Tibial nerve (tissue), 4 donors: Measurements from ENCODE around the gene SPON1. TPM values are rescaled to one million over a fixed set of nuclear protein-coding genes. Genes with fewer than 3 reads are reported as not detected.

ENCODE experiments used
- DNase-seq, 2 donors: peaks; one replicate each; pipeline ENCODE4 v3.0.0-alpha.2; 2019; ENCODE audit warnings: low spot score in 2 of 2
- H3K27ac ChIP-seq, 4 donors: fragments of 200-600 bp; sonication (generic) in 3 of 4; one replicate each; pipeline ENCODE4 v1.5.1; 2017 to 2019; ENCODE audit warnings: mild to moderate bottlenecking in 1 of 4
- H3K27me3 ChIP-seq, 2 donors: fragments of 200-600 bp; sonication (generic) in 1 of 2; one replicate each; pipeline versions ENCODE4 v1.5.1 to v1.6.0; 2017 to 2019
- H3K36me3 ChIP-seq, 3 donors: fragments of 200-600 bp; sonication (generic); one replicate each; pipeline ENCODE4 v1.5.1; 2018 to 2019
- H3K4me1 ChIP-seq, 4 donors: fragments of 200-600 bp; sonication (generic) in 3 of 4; one replicate each; pipeline ENCODE4 v1.5.1; 2017 to 2019
- H3K4me3 ChIP-seq, 4 donors: fragments of 200-600 bp; sonication (generic) in 3 of 4; one replicate each; pipeline ENCODE4 v1.5.1; 2017 to 2019; ENCODE audit warnings: mild to moderate bottlenecking in 1 of 4, moderate library complexity in 1 of 4
- H3K9me3 ChIP-seq, 4 donors: fragments of 200-600 bp; sonication (generic) in 3 of 4; one replicate each; pipeline ENCODE4 v1.5.1; 2017 to 2019
- CTCF ChIP-seq, 5 experiments: fragments of 200-600 bp in 3 of 5; fragments of 450-650 bp in 2 of 5; sonication (generic) in 3 of 5; IDR thresholded peaks; one replicate each; pipeline ENCODE4 v1.5.1; 2016 to 2019; ENCODE audit warnings: antibody characterized with exemption in 5 of 5, mild to moderate bottlenecking in 3 of 5, moderate library complexity in 2 of 5
- EP300 ChIP-seq, 2 donors: sonication (generic); formaldehyde crosslinking; IDR thresholded peaks; one replicate each; pipeline ENCODE4 v1.6.1; 2017; ENCODE audit warnings: antibody characterized with exemption in 2 of 2, mild to moderate bottlenecking in 1 of 2
- POLR2A ChIP-seq, 2 donors: fragments of 450-650 bp; IDR thresholded peaks; one replicate each; pipeline ENCODE4 v1.6.1; 2017; ENCODE audit warnings: antibody characterized with exemption in 2 of 2, mild to moderate bottlenecking in 2 of 2, moderate library complexity in 2 of 2
- WGBS, 2 donors: methylation state at CpG; one replicate each; pipeline ENCODE4 v1.1.5; 2018; 5-methylcytosine and 5-hydroxymethylcytosine counted together
- total RNA-seq, 4 donors: library from RNA; depleted of rRNA; stranded (reverse); fragments of >200 nt; gene quantifications; one replicate each; pipeline ENCODE4 v1.1.0, GENCODE V29; 2016

Gene SPON1
- total RNA-seq, 4 donors from 2014 or later = 13.5 to 33.9 (median 30.2) TPM

GRCh38 chr11:14288189-14288935, 325.8 kb downstream of the SPON1 start:
- H3K27me3 ChIP-seq = no peaks in the 10 kb centered on the region
- TF ChIP-seq EP300 (IDR thresholded peaks at IDR 0.05) (peak in 1 of 2 donors; percentile 21), CTCF (IDR thresholded peaks at IDR 0.05) (no peak), POLR2A (IDR thresholded peaks at IDR 0.05) (no peak)
- H3K36me3 ChIP-seq = peaks cover 0 to 14% (median 0%) of the 10 kb centered on the region in 3 donors
- 78 to 79% methylated on average over 2 of the region's 2 CpGs for WGBS, 2 donors
- H3K9me3 ChIP-seq = no peaks in the 10 kb centered on the region
- H3K27ac ChIP-seq = no peak overlapping the region
- no peaks in the 10 kb centered on the region for H3K4me1 ChIP-seq
- no peak for DNase-seq
- H3K4me3 ChIP-seq = no peak overlapping the region

- Histone ChIP-seq H3K4me3 (no peak overlapping the region), H3K9me3 (no peaks in the 10 kb centered on the region), H3K27ac (no peak overlapping the region), H3K4me1 (no peaks in the 10 kb centered on the region), H3K27me3 (no peaks in the 10 kb centered on the region), H3K36me3 (peaks cover 0 to 21% (median 0%) of the 10 kb centered on the region in 3 donors)
- DNase-seq = no peak
- TF ChIP-seq POLR2A (IDR thresholded peaks at IDR 0.05) = no peak
- no peak for TF ChIP-seq CTCF (IDR thresholded peaks at IDR 0.05)
- no peak for TF ChIP-seq EP300 (IDR thresholded peaks at IDR 0.05)
- WGBS, 2 donors = 71 to 74% methylated on average over 3 of the region's 3 CpGs
Observed at GRCh38 chr11:14290422-14290821, 327.9 kb downstream of the SPON1 start.

GRCh38 chr11:14299921-14300320, 337.4 kb downstream of the SPON1 start:
- Histone ChIP-seq H3K4me1 (peaks cover 0 to 15% (median 6%) of the 10 kb centered on the region in 4 donors), H3K9me3 (no peaks in the 10 kb centered on the region), H3K27me3 (no peaks in the 10 kb centered on the region), H3K27ac (no peak overlapping the region), H3K36me3 (no peaks in the 10 kb centered on the region), H3K4me3 (no peak overlapping the region)
- no peak for DNase-seq
- 77 to 81% methylated on average over 1 of the region's 1 CpG for WGBS, 2 donors
- TF ChIP-seq CTCF (IDR thresholded peaks at IDR 0.05) = no peak
- no peak for TF ChIP-seq POLR2A (IDR thresholded peaks at IDR 0.05)
- no peak for TF ChIP-seq EP300 (IDR thresholded peaks at IDR 0.05)

GRCh38 chr11:14300661-14301304, 338.3 kb downstream of the SPON1 start:
- H3K36me3 ChIP-seq = no peaks in the 10 kb centered on the region
- H3K4me3 ChIP-seq = no peak overlapping the region
- WGBS, 2 donors = 31 to 33% methylated on average over 6 of the region's 6 CpGs
- H3K9me3 ChIP-seq = no peaks in the 10 kb centered on the region
- H3K4me1 ChIP-seq = peaks cover 0 to 15% (median 6%) of the 10 kb centered on the region in 4 donors
- H3K27me3 ChIP-seq = no peaks in the 10 kb centered on the region
- TF ChIP-seq EP300 (IDR thresholded peaks at IDR 0.05) = peak in 1 of 2 donors; percentile 11
- TF ChIP-seq CTCF (IDR thresholded peaks at IDR 0.05) = peak; percentile 70 to 78 (median 74)
- no peak for TF ChIP-seq POLR2A (IDR thresholded peaks at IDR 0.05)
- H3K27ac ChIP-seq = no peak overlapping the region
- DNase-seq = peak; percentile 17 to 59

- Histone ChIP-seq H3K4me3 (no peak overlapping the region), H3K27ac (no peak overlapping the region), H3K9me3 (no peaks in the 10 kb centered on the region), H3K36me3 (no peaks in the 10 kb centered on the region), H3K27me3 (no peaks in the 10 kb centered on the region), H3K4me1 (peaks cover 0 to 28% (median 6%) of the 10 kb centered on the region in 4 donors)
- no peak for TF ChIP-seq POLR2A (IDR thresholded peaks at IDR 0.05)
- TF ChIP-seq CTCF (IDR thresholded peaks at IDR 0.05) = no peak
- TF ChIP-seq EP300 (IDR thresholded peaks at IDR 0.05) = no peak
- DNase-seq = no peak
Observed at GRCh38 chr11:14304601-14305000, 342.1 kb downstream of the SPON1 start.
